Ovary (tissue), 9 donors: ENCODE results near the gene COG6. TPM values are rescaled to one million over a fixed set of nuclear protein-coding genes. Genes with fewer than 3 reads are reported as not detected.

Experiments used
- DNase-seq, 5 donors: peaks; one replicate each; pipeline ENCODE4 v3.0.0-alpha.2; 2019 to 2020
- H3K27ac ChIP-seq, 2 donors: fragments of 200-600 bp; one replicate each; pipeline versions ENCODE4 v1.5.1 to v1.8.0; 2019 to 2022
- H3K27me3 ChIP-seq: fragments of 200-600 bp; one replicate; pipeline ENCODE4 v1.8.0; 2022
- H3K36me3 ChIP-seq: fragments of 200-600 bp; sonication (generic); one replicate; pipeline ENCODE4 v1.5.1; 2019
- H3K4me1 ChIP-seq: one replicate; pipeline ENCODE4 v1.8.1; 2013; ENCODE audit warnings: mild to moderate bottlenecking, moderate library complexity; ENCODE audit not compliant: insufficient read depth
- H3K4me3 ChIP-seq: fragments of 200-600 bp; sonication (generic); one replicate; pipeline ENCODE4 v1.5.1; 2017
- H3K9me3 ChIP-seq, 2 donors: fragments of 200-600 bp in 1 of 2; sonication (generic) in 1 of 2; one replicate each; pipeline versions ENCODE4 v1.5.1 to v1.8.1; 2013 to 2019; ENCODE audit warnings: mild to moderate bottlenecking in 1 of 2, moderate library complexity in 1 of 2
- EP300 ChIP-seq: sonication (generic); formaldehyde crosslinking; IDR thresholded peaks from one replicate; pipeline ENCODE4 v1.6.1; 2017; ENCODE audit warnings: antibody characterized with exemption
- POLR2A ChIP-seq: fragments of 450-650 bp; IDR thresholded peaks from one replicate; pipeline ENCODE4 v1.6.1; 2017; ENCODE audit warnings: antibody characterized with exemption, mild to moderate bottlenecking, moderate library complexity
- WGBS, 3 donors: extraction: QIAGEN DNeasy Blood & Tissue Kit in 1 of 3; methylation state at CpG; one replicate each; pipeline versions ENCODE4 v1.1.5 to v1.1.7; 2013 to 2017; 5-methylcytosine and 5-hydroxymethylcytosine counted together
- intact Hi-C, 4 donors: fragments of 100-400 bp; cut with DNase I; formaldehyde crosslinking; loops; one replicate each; pipeline versions ENCODE4 v1.11.0 to v1.15.1; 2022 to 2023
- polyA plus RNA-seq, 2 donors: library from polyadenylated mRNA; stranded (reverse); fragments of 200-250 nt in 1 of 2; fragments of 350-450 nt in 1 of 2; fragmentation: Illumina TruSeq in 1 of 2; extraction: RNeasy Lipid Tissue Mini Kit (QIAGEN cat#74804) in 1 of 2; gene quantifications; one replicate each; pipeline ENCODE4 v1.2.3, GENCODE V29; 2013 to 2014
- total RNA-seq, 7 donors: library from RNA; depleted of rRNA in 2 of 7; stranded (reverse); fragments of >200 nt in 2 of 7; fragmentation: NEBNext Ultra II Directional in 3 of 7; extraction: Animal tissue kit (Norgen Biotek cat#: 25700) in 3 of 7; gene quantifications; one replicate each; pipeline versions ENCODE4 v1.1.0 to v1.2.4, GENCODE V29; 2016 to 2023
- TF ChIP-seq, protein P1 (sequence below), 3 donors: fragments of 450-650 bp in 2 of 3; fragments of 200-600 bp in 1 of 3; IDR thresholded peaks; one replicate each; pipeline versions ENCODE4 v1.5.1 to v1.8.0; 2016 to 2022; ENCODE audit warnings: antibody characterized with exemption in 3 of 3, mild to moderate bottlenecking in 1 of 3
- donor health status: DM: no; HTN: no; CAD: no; lungs with moderate emphysema.
- donor health status: DM: no; HTN: no; CAD: no.
- donor health status: Bipolar disorder and iron deficiency.
- donor health status: DM: yes; HTN: yes; CAD: no.
- donor health status: DM: no; HTN: no; CAD: no.
- donor health status: DM: yes; HTN: yes; CAD: no.

Gene COG6
- total and polyA plus RNA-seq, 9 donors, result 10.8 to 45.5 (median 32.6) TPM

DNA sequence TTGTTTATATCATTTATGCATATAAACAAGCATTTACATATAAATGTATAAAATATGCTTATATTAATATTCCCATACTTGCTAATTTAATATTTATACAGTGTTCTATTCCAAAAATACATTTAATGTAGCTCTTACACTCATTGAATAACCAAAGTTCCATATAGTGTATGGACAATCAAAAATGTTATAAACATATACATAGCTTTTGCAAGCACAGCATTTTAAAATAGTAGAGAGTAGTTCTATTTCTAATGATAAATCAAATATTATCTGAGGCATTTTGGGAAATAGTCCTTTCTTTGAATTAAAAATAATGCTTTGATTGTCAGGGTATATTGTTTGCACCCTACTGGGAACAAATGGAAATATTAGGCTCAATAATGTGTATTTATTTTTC is 22.5 kb upstream of the COG6 start:
- Histone ChIP-seq H3K4me3 (no peak overlapping the region), H3K36me3 (no peaks in the 10 kb centered on the region), H3K4me1 (no peaks in the 10 kb centered on the region), H3K9me3 (no peaks in the 10 kb centered on the region), H3K27ac (no peak overlapping the region), H3K27me3 (no peaks in the 10 kb centered on the region)
- intact Hi-C loops, result no loop called here
- no peak for DNase-seq
- TF ChIP-seq POLR2A (no peak), EP300 (no peak)
- TF ChIP-seq, protein P1, sequence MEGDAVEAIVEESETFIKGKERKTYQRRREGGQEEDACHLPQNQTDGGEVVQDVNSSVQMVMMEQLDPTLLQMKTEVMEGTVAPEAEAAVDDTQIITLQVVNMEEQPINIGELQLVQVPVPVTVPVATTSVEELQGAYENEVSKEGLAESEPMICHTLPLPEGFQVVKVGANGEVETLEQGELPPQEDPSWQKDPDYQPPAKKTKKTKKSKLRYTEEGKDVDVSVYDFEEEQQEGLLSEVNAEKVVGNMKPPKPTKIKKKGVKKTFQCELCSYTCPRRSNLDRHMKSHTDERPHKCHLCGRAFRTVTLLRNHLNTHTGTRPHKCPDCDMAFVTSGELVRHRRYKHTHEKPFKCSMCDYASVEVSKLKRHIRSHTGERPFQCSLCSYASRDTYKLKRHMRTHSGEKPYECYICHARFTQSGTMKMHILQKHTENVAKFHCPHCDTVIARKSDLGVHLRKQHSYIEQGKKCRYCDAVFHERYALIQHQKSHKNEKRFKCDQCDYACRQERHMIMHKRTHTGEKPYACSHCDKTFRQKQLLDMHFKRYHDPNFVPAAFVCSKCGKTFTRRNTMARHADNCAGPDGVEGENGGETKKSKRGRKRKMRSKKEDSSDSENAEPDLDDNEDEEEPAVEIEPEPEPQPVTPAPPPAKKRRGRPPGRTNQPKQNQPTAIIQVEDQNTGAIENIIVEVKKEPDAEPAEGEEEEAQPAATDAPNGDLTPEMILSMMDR (IDR thresholded peaks at IDR 0.05), result no peak

DNA sequence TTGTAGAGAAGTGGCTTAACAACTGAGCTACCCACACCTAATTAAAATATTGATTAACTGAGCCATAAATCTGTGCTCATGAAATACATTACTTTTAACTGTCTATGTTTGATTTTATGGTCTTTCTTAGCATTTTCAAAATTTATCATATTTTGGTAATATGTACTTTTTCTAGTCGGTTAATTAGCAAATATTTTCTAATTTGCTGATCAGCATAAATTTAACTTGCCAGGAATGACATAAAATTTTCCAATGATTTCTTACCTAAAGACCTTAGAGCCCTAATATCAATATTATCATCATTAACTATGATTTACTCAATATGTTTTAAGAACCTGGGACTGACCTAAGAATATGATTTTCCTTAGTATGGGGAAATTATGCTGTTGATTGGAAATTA is 19.9 kb upstream of the COG6 start:
- Histone ChIP-seq H3K27ac (no peak overlapping the region), H3K36me3 (no peaks in the 10 kb centered on the region), H3K9me3 (no peaks in the 10 kb centered on the region), H3K4me3 (no peak overlapping the region), H3K4me1 (no peaks in the 10 kb centered on the region), H3K27me3 (no peaks in the 10 kb centered on the region)
- WGBS, 3 donors, result 78 to 87% (median 82%) methylated on average over 1 of the region's 1 CpG
- intact Hi-C loops, result no loop called here
- TF ChIP-seq EP300 (no peak), POLR2A (no peak)
- TF ChIP-seq, protein P1 (IDR thresholded peaks at IDR 0.05), result no peak
- no peak for DNase-seq

DNA sequence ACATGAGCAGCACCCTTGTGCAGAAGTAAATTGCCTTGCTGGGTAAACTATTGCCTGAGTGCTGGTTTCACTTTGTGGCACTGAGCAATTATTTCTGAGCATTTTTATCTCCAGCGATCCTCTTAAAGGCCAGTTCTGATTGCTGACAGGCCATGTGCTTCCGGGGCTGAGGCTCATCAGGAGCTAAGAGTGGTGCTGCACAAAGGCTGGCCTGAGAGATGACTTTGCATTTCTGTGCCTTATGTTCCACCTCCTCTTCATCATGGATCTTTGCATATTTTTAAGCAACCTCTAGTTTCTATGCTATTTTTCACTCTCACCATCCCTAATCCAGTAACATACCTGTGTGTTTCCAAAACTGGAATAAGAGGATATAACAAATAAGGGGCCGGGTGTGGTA is 17.6 kb upstream of the COG6 start:
- 80 to 94% (median 93%) methylated on average over 3 of the region's 3 CpGs for WGBS, 3 donors
- DNase-seq, result no peak
- Histone ChIP-seq H3K9me3 (no peaks in the 10 kb centered on the region), H3K27ac (no peak overlapping the region), H3K4me1 (no peaks in the 10 kb centered on the region), H3K27me3 (no peaks in the 10 kb centered on the region), H3K4me3 (no peak overlapping the region), H3K36me3 (no peaks in the 10 kb centered on the region)
- intact Hi-C loops, result no loop called here
- TF ChIP-seq, protein P1 (IDR thresholded peaks at IDR 0.05), result no peak
- TF ChIP-seq EP300 (no peak), POLR2A (no peak)

DNA sequence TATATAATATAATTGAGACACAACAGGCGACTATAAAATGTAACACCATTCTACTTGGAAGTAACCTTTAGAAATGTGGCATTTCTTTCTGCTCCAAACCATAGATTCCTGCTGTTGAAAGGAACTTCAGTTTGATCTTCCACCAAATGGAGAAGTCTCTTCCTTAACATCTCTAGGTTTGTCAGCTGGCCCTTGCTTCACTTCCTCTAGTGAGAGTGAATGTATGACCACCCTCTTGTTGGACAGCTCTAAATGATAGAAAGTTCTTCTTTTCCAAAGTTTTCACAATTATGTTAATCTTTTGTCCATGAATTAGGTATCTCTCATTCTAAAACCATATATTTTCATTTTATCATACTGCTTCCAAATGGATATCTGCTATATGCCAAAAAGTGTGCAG is 13.8 kb upstream of the COG6 start:
- Histone ChIP-seq H3K27me3 (no peaks in the 10 kb centered on the region), H3K27ac (no peak overlapping the region), H3K4me1 (no peaks in the 10 kb centered on the region), H3K4me3 (no peak overlapping the region), H3K36me3 (no peaks in the 10 kb centered on the region), H3K9me3 (no peaks in the 10 kb centered on the region)
- no peak for DNase-seq
- TF ChIP-seq, protein P1 (IDR thresholded peaks at IDR 0.05), result no peak
- no peak for TF ChIP-seq POLR2A
- TF ChIP-seq EP300, result no peak
- intact Hi-C loops, result no loop called here
- 90 to 96% (median 93%) methylated on average over 1 of the region's 1 CpG for WGBS, 3 donors

DNA sequence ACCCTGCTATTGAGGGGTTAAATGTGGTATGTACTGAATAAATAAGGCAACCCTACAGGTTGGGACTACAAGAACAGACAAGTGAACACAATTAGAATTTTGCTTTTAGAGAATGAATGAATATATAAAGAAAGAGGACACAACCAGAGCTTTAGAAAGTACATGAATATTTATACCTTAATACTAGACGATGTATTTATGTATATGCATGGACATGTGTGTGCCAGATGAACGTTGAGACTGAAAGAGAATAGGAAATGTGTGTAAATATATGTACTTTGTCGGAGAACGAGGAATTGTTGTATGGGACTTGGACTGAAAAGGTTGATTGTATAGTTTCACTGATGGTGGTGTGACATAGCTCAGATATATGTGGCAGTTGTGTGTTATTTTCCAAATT is 9.3 kb upstream of the COG6 start:
- WGBS, 3 donors, result 78 to 83% (median 83%) methylated on average over 4 of the region's 4 CpGs
- Histone ChIP-seq H3K36me3 (no peaks in the 10 kb centered on the region), H3K27me3 (no peaks in the 10 kb centered on the region), H3K4me1 (no peaks in the 10 kb centered on the region), H3K27ac (no peak overlapping the region), H3K9me3 (no peaks in the 10 kb centered on the region), H3K4me3 (no peak overlapping the region)
- no peak for DNase-seq
- TF ChIP-seq, protein P1 (IDR thresholded peaks at IDR 0.05), result no peak
- TF ChIP-seq EP300 (no peak), POLR2A (no peak)
- intact Hi-C loops, result no loop called here
